BJ (cell line): ENCODE data around the gene PLXNA2. TPM values are rescaled to one million over a fixed set of nuclear protein-coding genes. Genes with fewer than 3 reads are reported as not detected.

Source experiments
- CTCF ChIA-PET: fragments of 350-600 bp; formaldehyde crosslinking; extraction: SDS; loops from one replicate; lab custom pipeline; 2021; ENCODE audit warnings: antibody characterized with exemption, inconsistent platforms; lab: Yijun Ruan, JAX
- POLR2A ChIA-PET: fragments of 300-600 bp; sonication (Branson Sonifier 250); formaldehyde crosslinking; extraction: SDS; loops from one replicate; lab custom pipeline; 2021; ENCODE audit warnings: antibody characterized with exemption; lab: Charles Lee
- DNase-seq: peaks from one replicate; pipeline ENCODE4 v3.0.0-alpha.2; 2011; ENCODE audit warnings: low read depth
- H3K27me3 ChIP-seq: 2 replicates; pipeline ENCODE4 v1.6.0; 2011; ENCODE audit warnings: low read length; ENCODE audit not compliant: control insufficient read depth, insufficient read depth
- H3K36me3 ChIP-seq: 2 replicates; pipeline ENCODE4 v1.5.1; 2011; ENCODE audit warnings: low read length; ENCODE audit not compliant: control insufficient read depth, insufficient read depth
- H3K4me3 ChIP-seq: 2 replicates; pipeline ENCODE4 v1.5.1; 2011; ENCODE audit warnings: low read depth, mild to moderate bottlenecking, control low read depth, low read length
- CTCF ChIP-seq: IDR thresholded peaks from 2 replicates; pipeline ENCODE4 v1.5.1; 2011; ENCODE audit warnings: low read depth, mild to moderate bottlenecking, control low read depth, inconsistent platforms, low read length, moderate library complexity; ENCODE audit not compliant: insufficient read depth
- polyA plus RNA-seq: library from polyadenylated mRNA; depleted of rRNA; stranded (reverse); fragments of >200 nt; gene quantifications from 2 replicates; pipeline ENCODE4 v1.2.3, GENCODE V29; 2011

Gene PLXNA2
- polyA plus RNA-seq, 1 experiment, result 2.7 TPM

GRCh38 chr1:208078752-208079151 is 165.4 kb downstream of the PLXNA2 start:
- ChIA-PET POLR2A (no interaction called here), CTCF (interaction anchor here (1.2 to 1.6 kb wide), 2 partner anchors 41 to 56 kb away, joined by 3 read pairs; no protein-coding TSS in a partner anchor)
- Histone ChIP-seq H3K4me3 (no peak overlapping the region), H3K27me3 (no peaks in the 10 kb centered on the region), H3K36me3 (peaks cover 1% of the 10 kb centered on the region)
- DNase-seq, result no peak
- TF ChIP-seq CTCF, result no peak

- Histone ChIP-seq H3K4me3 (no peak overlapping the region), H3K27me3 (no peaks in the 10 kb centered on the region), H3K36me3 (peaks cover 1% of the 10 kb centered on the region)
- no peak for DNase-seq
- POLR2A ChIA-PET, result no interaction called here
- TF ChIP-seq CTCF, result no peak
- CTCF ChIA-PET, result interaction anchor here (0.7 to 1.6 kb wide), 2 partner anchors 40 to 56 kb away, joined by 3 to 4 read pairs; no protein-coding TSS in a partner anchor
These were observed 166.7 kb downstream of the PLXNA2 start for GRCh38 chr1:208077232-208078075.

- POLR2A ChIA-PET, result no interaction called here
- H3K36me3 ChIP-seq, result peaks cover 1% of the 10 kb centered on the region; the same call in 1 of the 2 replicates
- DNase-seq, result no peak
- CTCF ChIA-PET, result no interaction called here
- H3K27me3 ChIP-seq, result no peaks in the 10 kb centered on the region
- TF ChIP-seq CTCF, result no peak
- H3K4me3 ChIP-seq, result no peak overlapping the region
These were observed 169.8 kb downstream of the PLXNA2 start for GRCh38 chr1:208074353-208074752.

GRCh38 chr1:208071435-208072031 is 172.7 kb downstream of the PLXNA2 start:
- ChIA-PET POLR2A (no interaction called here), CTCF (interaction anchor here (0.8 to 2.0 kb wide), 4 partner anchors 9 to 167 kb away, joined by 3 to 4 read pairs (median 4); no protein-coding TSS in a partner anchor)
- H3K4me3 ChIP-seq, result no peak overlapping the region
- DNase-seq, result no peak
- H3K27me3 ChIP-seq, result no peaks in the 10 kb centered on the region
- no peaks in the 10 kb centered on the region; the same call in 1 of the 2 replicates for H3K36me3 ChIP-seq
- TF ChIP-seq CTCF, result no peak

- no peak for DNase-seq
- TF ChIP-seq CTCF, result no peak
- Histone ChIP-seq H3K36me3 (no peaks in the 10 kb centered on the region; the same call in 1 of the 2 replicates), H3K27me3 (no peaks in the 10 kb centered on the region), H3K4me3 (no peak overlapping the region)
- CTCF ChIA-PET, result interaction anchor here (0.6 to 2.0 kb wide), 5 partner anchors 19 to 48 kb away, joined by 3 to 5 read pairs (median 4); no protein-coding TSS in a partner anchor
- POLR2A ChIA-PET, result no interaction called here
These were observed 174.3 kb downstream of the PLXNA2 start for GRCh38 chr1:208069908-208070307.
